IPS-11a (cell line): ENCODE measurements around the gene AFF1.
"Not testable (repeated sequence)": the region's sequence is repeated elsewhere in the genome, so short reads cannot be mapped to it uniquely, and the experiment has no call there.

Source experiments
- H3K4me3 ChIP-seq: one replicate; pipeline ENCODE4 v1.5.1; 2013; ENCODE audit warnings: low read depth, low read length, control low read depth

The AFF1 gene

GRCh38 chr4:86977621-86978184, 42.9 kb downstream of the AFF1 start:
- no peak overlapping the region for H3K4me3 ChIP-seq

GRCh38 chr4:86978709-86979108, 43.9 kb downstream of the AFF1 start:
- H3K4me3 ChIP-seq, result no peak overlapping the region

- H3K4me3 ChIP-seq, result no peak overlapping the region
These were observed 45.4 kb downstream of the AFF1 start for GRCh38 chr4:86980230-86980629.

GRCh38 chr4:86981789-86982188, 47.0 kb downstream of the AFF1 start:
- no peak overlapping the region for H3K4me3 ChIP-seq

- not testable (repeated sequence) for H3K4me3 ChIP-seq
These were observed 51.0 kb downstream of the AFF1 start for GRCh38 chr4:86985852-86986251.

- H3K4me3 ChIP-seq, result not testable (repeated sequence)
These were observed 54.8 kb downstream of the AFF1 start for GRCh38 chr4:86989658-86990057.

GRCh38 chr4:86990510-86990909, 55.7 kb downstream of the AFF1 start:
- H3K4me3 ChIP-seq, result no peak overlapping the region

- H3K4me3 ChIP-seq, result no peak overlapping the region
These were observed 57.2 kb downstream of the AFF1 start for GRCh38 chr4:86991994-86992393.

- H3K4me3 ChIP-seq, result no peak overlapping the region
These were observed 59.3 kb downstream of the AFF1 start for GRCh38 chr4:86993909-86994681.

- H3K4me3 ChIP-seq, result no peak overlapping the region
These were observed 59.9 kb downstream of the AFF1 start for GRCh38 chr4:86994686-86995085.

GRCh38 chr4:86996510-86996909, 61.7 kb downstream of the AFF1 start:
- not testable (repeated sequence) for H3K4me3 ChIP-seq

- H3K4me3 ChIP-seq, result no peak overlapping the region
These were observed 64.4 kb downstream of the AFF1 start for GRCh38 chr4:86999136-86999643.

- H3K4me3 ChIP-seq, result no peak overlapping the region
These were observed 67.9 kb downstream of the AFF1 start for GRCh38 chr4:87002682-87003043.

- no peak overlapping the region for H3K4me3 ChIP-seq
These were observed 68.5 kb downstream of the AFF1 start for GRCh38 chr4:87003266-87003665.

- H3K4me3 ChIP-seq, result no peak overlapping the region
These were observed 70.5 kb downstream of the AFF1 start for GRCh38 chr4:87005369-87005689.

- H3K4me3 ChIP-seq, result peak overlapping the region; percentile 87
These were observed 71.0 kb downstream of the AFF1 start for GRCh38 chr4:87005690-87006425.

- H3K4me3 ChIP-seq, result peak overlapping the region; percentile 87
These were observed 71.5 kb downstream of the AFF1 start for GRCh38 chr4:87006426-87006675.

- H3K4me3 ChIP-seq, result peak overlapping the region; percentile 87
These were observed 72.1 kb downstream of the AFF1 start for GRCh38 chr4:87006676-87007527.

- peak overlapping the region; percentile 87 for H3K4me3 ChIP-seq
These were observed 73.0 kb downstream of the AFF1 start for GRCh38 chr4:87007528-87008446.

- no peak overlapping the region for H3K4me3 ChIP-seq
These were observed 74.4 kb downstream of the AFF1 start for GRCh38 chr4:87009095-87009648.
